Measurements from ENCODE around the gene ISL2.

DNA sequence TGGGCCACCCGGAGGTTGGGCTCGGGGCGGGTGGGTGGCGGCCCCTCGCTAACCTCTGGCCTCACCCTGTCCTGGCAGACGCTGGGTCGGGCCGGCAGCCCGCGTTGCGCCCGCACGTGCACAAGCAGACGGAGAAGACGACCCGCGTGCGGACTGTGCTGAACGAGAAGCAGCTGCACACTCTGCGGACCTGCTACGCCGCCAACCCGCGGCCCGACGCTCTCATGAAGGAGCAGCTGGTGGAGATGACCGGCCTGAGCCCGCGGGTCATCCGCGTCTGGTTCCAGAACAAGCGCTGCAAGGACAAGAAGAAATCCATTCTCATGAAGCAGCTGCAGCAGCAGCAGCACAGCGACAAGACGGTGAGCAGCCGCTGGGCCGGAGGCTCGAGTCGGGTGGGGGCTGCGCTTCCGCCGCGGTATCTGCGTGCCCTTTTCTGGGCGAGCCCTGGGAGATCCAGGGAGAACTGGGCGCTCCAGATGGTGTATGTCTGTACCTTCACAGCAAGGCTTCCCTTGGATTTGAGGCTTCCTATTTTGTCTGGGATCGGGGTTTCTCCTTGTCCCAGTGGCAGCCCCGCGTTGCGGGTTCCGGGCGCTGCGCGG, 3.7 kb downstream of the ISL2 start:
- TF ChIP-seq, protein P1, sequence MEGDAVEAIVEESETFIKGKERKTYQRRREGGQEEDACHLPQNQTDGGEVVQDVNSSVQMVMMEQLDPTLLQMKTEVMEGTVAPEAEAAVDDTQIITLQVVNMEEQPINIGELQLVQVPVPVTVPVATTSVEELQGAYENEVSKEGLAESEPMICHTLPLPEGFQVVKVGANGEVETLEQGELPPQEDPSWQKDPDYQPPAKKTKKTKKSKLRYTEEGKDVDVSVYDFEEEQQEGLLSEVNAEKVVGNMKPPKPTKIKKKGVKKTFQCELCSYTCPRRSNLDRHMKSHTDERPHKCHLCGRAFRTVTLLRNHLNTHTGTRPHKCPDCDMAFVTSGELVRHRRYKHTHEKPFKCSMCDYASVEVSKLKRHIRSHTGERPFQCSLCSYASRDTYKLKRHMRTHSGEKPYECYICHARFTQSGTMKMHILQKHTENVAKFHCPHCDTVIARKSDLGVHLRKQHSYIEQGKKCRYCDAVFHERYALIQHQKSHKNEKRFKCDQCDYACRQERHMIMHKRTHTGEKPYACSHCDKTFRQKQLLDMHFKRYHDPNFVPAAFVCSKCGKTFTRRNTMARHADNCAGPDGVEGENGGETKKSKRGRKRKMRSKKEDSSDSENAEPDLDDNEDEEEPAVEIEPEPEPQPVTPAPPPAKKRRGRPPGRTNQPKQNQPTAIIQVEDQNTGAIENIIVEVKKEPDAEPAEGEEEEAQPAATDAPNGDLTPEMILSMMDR (IDR thresholded peaks at IDR 0.05; ENCODE audit: low read depth, low read length) = no peak
- TF ChIP-seq EZH2phosphoT487 (IDR thresholded peaks at IDR 0.05; ENCODE audit: low read depth) = no peak

All from OCI-LY3 (cell line).